ENCODE results near the gene CA7.
"Not testable (repeated sequence)": the region's sequence is repeated elsewhere in the genome, so short reads cannot be mapped to it uniquely, and the experiment has no call there.

The CA7 gene

DNA sequence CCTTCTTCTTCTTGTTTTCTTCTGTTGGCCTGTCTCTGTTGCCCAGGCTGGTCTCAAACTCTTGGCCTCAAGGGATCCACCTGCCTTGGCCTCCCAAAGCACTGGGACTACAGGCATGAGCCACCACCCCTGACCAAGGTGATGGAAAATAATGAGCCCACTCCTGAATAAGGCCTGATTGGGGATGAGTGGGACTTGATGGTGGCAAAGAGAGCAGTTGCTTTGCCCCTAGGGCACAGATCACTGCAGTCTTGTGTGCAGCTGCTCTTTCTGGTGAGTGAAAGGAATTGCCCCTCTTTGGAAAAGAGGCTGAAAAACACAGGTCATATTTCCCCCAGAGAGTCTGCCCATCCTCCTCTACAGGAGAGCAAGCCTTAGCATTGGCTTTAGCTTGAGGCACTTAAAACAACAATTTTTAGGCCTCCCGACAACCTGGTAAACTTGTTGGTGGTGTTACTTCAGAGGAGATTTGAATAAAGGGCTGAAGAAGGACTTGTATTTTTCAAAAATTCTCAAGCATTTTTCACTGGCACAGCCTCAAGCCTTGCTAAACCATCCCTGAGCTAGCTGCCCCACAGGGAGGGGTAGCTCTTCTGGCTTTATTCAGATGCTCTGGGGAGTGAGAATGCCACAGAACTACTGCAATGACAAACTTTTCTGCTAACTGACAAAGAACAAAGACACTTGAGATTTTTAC lies 30.0 kb downstream of the CA7 start:
- no peak for DNase-seq

DNA sequence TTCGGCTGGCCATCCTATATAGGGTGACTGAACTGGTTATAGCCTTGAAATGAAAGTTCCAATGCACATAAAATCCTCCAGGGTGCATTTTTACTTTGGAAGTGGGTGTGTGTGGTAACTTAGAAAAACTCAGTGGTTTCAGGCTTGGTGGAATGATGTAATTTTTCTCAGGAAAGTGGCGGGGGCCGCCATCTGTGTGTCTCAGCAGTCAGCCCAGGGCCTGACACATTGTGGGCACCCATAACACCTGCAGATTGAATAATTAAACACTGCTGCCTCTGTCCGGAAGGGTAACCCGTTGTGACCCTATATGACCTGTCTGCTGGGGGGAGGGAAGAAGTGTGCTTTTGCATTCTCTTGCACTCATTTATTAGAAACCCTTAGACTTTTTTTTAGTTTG lies 33.9 kb downstream of the CA7 start:
- DNase-seq = no peak

DNA sequence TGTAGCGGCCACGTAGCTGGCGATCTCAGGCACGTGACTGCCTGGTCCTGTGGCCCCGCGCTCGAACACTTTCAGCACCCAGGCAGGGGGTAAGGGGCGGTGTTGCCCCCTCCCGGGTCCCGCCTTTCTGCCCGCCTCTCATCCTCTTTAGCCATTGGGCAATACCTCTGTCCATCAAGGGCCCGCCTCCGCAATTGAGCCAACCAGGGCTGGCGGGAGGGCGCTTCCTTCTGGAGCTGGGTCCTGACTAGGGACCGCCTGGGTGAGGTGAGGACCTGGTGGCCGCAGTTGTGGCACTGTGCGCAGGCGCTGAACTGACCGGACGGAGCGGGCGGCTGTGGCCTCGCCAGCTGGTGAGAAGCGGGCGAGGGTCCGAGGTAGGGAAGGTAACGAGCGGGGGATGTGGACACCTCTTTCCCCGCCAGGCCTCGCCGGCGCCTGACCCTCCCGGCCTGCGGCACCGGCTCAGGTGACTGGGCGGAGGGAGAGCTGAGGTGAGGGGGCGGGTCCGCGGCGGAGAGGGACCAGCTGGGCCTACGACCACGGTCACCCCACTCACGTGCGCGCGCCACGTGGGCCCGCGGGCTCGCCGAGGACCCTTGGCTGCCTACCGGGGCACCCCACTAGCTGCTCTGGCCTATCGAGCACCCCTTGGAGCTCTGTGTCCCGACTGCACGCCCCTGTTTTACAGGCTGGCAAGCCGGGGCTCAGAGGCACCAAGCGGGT lies 36.2 kb downstream of the CA7 start, which contains the start of gene PDP2:
Gene PDP2, plus strand, starts transcription at position 228 of the 726 bp plus-strand sequence. CDS start 3,770 bp downstream, outside the sequence.
- DNase-seq = peak; percentile 81

DNA sequence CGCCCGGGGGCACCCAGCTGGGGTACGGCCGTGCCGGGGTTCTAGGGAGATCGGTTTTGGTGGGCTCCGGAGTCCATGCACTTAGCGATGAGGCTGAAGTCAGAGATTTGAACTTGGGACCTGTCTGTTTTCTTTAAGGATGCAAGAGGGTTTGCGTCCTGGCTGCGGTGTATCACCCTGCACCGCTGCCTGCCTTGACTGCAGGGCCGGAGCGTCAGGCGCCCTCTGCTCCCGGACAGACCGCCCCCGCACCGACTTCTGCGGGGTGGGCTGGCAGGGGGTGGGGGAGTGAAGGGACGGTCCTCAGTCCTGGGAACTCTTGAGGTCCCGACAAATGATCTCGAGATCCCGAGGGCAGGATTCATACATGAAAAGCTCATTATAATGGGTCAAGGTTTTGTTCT lies 36.8 kb downstream of the CA7 start:
- DNase-seq = no peak

DNA sequence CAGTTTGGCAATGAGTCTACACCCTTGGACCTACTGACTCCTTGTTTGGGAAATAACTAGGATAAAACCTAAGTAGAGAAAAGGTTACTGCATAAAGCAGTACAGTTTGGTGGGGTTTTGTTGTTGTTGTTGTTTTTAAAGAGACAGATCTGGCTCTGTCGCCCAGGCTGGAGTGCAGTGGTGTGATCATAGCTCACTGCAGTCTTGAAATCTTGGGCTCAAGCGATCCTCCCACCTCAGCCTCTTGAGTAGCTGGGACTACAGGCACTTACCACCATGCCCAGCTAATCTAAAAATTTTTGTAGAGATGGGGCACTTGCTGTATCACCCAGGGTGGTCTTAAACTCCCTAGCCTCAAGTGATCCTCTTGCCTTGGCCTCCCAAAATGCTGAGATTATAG lies 37.3 kb downstream of the CA7 start:
- no peak for DNase-seq

DNA sequence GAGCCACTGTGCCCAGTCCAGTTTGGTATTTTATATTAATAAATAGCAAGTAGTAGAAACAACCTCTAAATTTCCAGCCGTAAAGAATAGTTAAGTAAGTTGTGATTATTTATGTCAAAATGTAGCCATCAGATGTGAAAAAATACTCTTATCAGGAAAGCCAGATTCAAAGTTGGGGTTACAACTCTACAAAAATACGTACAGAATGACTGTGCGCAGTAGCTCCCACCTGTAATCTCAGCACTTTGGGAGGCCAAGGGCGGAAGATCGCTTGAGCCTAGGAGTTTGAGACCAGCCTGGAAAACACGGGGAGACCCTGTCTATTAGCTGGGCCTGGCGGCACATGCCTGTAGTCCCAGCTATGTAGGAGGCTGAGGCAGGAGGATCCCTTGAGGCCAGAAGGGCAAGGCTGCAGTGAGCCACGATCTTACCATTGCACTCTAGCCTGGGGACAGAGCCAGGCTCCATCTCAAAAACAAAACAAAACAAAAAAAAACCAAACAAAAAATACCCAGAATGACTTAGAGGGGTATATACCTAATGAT lies 37.8 kb downstream of the CA7 start:
- no peak for DNase-seq

DNA sequence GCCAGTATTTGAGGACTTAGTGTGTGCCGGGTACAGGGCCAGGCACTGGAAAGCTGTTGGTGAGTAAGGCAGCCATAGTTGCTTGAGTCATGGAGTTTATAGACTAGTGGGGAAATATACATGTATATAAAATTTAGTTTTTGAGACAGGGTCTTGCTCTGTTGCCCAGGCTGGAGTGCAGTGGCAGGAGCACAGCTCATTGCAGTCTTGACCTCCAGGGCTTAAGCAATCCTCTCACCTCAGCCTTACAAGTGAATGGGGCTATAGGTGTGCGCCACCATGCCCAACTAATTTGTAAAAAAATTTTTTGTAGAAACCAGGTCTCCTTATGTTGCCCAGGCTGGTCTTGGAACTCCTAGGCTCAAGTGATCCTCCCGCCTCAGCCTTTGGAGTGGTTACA lies 38.5 kb downstream of the CA7 start:
- DNase-seq = no peak

DNA sequence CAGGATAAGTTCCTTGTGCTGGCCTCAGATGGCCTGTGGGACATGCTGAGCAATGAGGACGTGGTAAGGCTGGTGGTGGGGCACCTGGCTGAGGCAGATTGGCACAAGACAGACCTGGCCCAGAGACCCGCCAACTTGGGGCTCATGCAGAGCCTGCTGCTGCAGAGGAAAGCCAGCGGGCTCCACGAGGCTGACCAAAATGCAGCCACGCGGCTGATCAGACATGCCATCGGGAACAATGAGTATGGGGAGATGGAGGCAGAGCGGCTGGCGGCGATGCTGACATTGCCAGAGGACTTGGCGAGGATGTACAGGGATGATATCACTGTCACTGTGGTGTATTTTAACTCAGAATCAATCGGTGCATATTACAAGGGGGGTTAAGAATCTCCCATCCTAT lies 41.3 kb downstream of the CA7 start:
- no peak for DNase-seq

DNA sequence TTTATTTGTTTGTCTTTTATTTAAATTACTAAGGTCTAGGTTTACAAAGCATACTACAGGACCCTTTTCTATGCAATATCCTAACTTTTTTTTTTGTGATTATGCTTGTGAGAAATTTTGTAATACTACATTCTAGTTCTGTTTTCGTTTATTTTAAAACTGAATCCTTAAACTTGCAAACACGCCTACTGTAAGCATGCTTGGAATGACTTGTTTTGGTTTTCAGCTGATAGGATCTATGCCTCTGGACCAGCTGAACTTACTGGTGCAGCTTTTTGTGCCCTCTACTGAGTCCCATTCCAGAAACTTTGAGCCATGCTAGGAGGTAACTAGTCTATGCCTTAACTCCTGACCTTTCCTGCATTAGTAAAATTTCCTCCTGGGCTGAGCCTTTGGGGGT lies 42.1 kb downstream of the CA7 start:
- DNase-seq = no peak

DNA sequence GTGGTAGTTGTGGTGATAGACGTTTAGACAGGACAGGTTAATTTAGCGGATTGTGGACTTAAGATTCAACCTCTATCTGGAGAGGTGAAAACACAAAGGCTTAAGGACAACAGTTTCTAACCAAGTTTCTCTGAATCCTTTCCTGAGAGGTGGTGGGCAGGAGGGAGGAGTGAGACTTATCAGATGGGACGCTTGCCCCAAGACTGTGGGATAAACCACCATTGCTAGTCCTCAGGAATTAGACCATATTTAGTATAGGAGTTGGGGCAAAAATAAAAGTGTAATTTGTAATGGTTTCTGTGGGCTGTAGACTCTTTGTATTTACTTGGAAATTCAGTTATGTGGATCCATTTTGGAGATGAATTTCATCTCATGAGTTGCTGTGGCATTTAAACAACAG lies 42.7 kb downstream of the CA7 start:
- no peak for DNase-seq

DNA sequence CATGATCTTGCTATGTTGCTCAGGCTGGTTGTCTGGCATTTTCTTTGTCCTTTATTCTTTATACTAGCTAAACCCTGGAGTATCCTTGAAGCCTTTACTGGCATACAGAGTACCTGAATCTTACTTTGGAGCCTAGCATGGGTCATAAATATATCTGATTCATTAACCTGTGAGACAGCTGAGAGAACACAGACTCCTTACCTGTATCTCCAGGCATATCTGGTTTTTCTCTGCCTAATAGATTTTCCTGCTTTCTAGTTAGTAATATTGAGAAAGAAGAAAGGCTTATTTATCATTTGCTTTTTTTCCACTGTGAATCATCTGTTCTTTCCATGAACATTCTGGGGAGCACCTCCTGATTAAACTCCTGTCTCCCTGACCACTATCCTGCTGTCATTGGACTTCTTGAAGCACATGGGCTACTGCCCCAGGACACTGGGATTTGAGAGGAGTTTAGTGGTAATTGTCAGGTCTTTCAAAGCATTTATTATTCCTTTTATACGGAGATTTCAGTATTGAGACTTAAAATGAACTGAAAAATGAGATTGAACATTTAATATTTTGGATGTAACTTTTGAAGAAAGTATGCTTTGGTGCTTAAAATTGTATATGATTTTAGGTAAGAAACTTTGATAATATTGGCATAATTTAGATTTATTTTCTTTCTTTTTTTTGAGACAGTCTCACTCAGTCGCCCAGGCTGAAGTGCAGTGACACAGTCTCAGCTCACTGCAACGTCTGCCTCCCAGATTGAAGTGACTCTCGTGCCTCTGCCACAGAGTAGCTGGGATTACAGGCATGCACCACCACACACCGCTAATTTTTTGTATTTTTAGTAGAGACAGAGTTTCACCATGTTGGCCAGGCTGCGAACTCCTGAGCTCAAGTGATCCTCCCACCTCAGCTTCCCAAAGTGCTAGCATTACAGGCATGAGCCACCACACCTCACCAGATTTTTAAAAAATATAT lies 44.7 kb downstream of the CA7 start:
- no peak for DNase-seq

DNA sequence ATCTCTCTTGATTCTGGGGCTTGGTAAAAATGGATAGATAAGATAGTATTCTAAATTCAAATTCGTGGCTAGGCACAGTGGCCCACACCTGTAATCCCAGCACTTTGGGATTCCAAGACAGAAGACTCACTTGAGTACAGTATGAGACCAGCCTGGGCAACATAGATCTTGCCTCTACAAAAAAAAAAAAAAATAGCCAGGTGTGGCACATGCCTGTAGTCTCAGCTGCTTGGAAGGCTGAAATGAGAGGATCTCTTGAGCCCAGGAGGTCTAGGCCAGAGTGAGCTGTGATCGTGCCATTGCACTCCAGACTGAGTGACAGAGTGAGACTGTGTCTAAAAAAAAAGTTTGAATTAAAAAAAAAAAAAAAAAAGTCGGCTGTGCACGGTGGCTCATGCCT lies 45.4 kb downstream of the CA7 start:
- DNase-seq = no peak

DNA sequence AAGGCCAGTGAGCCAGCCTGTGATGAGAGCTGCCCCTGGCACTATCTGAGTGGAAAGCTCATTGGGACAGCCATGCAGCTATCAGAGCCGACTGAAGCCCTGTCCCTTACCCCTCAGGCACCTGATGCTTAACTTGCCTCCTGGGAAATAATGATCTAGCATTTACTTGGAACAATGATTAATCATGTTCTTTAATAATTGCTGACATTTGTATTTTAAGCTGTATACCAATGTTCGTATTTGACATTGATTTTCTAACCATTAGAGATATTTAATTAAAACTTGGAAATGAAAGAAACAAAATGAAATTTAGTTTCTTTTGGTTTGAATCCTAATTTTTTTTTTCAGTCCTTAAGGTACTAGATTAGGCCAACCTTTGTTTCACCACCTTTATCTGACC lies 46.6 kb downstream of the CA7 start:
- no peak for DNase-seq

DNA sequence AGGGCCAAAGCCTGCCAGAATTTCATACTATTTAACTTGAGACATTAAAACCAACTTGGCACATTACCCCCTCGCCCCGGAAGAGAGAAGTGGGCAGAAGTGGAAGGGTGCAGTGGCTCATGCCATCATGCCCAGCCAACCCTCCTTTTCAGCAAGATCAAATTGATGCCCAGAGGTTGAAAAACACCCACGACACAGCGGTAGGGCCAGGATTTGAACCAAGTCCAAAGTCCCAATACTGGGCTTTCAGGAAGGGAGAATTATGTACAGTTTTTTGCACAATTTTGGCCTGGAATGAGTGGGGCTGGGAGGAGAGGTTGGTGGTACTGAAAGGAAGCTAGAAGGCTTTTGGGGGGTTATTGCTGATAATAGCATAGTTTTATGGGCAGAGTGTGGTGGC lies 47.1 kb downstream of the CA7 start:
- no peak for DNase-seq

DNA sequence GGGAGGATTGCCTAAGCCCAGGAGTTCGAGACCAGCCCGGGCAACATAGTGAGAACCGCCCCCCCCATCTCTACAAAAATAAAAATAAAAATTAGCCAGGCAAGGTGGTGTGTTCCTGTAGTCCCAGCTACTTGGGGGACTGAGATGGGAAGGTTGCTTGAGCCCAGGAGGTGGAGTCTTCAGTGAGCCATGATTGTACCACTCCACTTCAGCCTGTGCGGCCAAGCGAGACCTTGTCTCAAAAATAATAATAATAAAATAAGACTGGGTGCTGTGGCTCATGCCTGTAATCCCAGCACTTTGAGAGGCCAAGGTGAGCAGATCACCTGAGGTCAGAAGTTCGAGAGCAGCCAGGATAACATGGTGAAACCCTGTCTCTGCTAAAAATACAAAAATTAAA lies 47.6 kb downstream of the CA7 start:
- no peak for DNase-seq

DNA sequence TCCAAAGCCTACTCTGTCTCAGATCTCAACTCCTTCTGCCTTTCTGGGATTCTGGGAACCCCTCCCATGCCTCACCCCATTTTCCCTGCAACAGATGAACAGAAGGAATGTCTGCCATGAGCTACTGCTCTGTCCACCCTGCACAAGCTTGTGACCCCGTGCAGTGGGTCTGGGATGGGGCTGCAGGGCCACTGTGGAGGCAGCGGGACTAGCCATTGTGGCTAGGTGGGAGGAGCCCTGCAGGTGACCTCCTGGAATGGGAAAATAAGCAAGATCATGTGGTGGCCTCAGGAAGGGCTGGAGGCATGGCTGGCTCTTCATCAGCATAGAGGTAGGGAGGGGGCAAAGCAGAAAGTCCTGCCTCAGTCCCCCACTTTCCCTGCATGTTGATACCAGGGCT lies 49.8 kb downstream of the CA7 start:
- no peak for DNase-seq

DNA sequence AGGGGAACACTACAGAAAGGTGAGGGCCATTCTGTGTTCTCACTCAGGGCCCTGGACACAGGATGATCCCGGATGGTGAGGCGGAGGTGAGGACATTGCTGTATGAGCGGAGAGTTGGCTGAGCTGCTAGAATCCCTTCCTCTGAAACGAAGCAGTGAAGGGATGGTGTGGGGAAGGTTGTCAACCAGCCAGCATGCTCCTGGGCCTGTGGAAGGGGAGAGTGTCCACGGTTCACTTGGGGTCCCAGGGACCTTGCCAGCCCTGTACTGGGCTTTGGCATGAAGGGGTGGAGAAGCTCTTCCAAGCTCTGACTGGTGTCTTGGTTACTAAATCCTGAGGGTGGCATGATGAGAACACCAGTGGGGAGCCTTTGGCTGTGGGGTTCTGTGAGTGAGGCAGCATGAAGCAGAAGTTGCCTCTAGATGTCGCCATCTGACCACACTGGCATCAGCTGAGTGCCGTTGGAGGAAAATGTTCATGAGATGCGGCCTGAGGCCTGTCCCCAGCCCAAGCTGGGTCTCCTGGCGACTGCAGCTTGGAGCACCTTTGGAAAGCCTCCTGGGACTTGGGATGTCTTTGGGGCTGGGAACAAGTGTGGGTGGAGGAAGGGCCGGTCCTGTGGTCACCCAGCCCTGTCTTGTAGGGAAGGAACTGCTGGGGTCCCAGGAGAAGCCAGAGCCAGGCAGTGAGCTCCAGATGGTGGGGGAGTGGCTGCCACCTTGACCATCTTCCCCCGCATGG lies 50.9 kb downstream of the CA7 start:
- DNase-seq = peak; percentile 28

DNA sequence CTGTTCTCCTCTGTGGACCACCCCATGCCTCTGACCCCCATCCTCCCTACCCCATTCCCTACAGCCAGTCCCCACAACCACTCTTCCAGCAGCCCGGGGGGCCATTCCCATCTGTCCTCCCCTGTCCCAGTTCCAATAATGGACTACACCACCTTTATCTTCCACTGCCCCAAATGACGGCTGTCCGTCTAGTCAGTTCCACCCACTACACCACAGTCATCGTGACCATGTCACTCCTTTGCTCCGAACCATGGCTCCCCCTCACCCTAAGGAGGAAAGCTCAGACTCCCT lies 51.4 kb downstream of the CA7 start:
- no peak for DNase-seq

DNA sequence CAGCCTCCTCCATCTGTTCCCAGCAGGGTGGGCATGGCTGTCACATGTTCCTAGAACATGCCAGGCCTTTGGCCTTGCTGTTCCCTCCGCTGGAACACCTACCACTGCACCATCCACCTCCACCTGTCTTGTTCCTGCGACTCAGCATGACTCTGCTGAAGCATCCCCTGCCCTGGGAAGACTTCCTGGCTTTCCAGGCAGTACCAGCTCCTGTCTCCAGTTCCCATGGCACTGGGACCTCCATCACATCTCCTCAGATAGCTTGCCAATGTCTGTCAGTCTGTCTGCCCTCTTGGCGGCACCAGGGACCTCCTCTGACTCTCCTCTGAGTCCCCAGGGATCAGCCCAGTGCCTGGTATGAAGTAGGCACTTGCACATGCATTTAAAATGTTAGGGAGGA lies 51.8 kb downstream of the CA7 start:
- DNase-seq = no peak

DNA sequence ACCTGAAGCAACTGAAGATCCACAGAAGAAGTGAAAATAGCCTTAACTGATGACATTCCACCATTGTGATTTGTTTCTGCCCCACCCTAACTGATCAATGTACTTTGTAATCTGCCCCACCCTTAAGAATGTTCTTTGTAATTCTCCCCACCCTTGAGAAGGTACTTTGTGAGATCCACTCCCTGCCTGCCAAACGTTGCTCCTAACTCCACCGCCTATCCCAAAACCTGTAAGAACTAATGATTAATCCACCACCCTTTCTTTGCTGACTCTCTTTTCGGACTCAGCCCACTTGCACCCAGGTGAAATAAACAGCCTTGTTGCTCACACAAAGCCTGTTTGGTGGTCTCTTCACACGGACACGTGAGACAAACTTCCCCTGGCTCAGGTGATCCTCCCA lies 52.5 kb downstream of the CA7 start:
- DNase-seq = not testable (repeated sequence)

DNA sequence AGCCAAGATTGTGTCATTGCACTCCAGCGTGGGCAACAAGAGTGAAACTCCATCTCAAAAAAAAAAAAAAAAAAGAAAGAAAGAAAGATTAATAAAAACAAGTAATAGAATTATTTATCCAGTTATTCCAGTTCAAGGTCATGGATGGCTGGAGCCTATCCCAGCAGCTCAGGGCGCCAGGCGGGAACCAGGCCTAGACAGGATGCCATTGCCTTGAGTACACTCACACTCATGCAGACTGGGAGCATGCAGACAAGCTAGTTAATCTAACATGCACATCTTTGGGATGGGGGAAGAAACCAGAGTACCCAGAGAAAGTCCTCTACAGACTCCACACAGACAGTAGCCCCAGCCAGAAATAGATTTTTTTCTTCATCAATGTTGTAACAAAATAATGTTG lies 54.0 kb downstream of the CA7 start:
- no peak for DNase-seq

DNA sequence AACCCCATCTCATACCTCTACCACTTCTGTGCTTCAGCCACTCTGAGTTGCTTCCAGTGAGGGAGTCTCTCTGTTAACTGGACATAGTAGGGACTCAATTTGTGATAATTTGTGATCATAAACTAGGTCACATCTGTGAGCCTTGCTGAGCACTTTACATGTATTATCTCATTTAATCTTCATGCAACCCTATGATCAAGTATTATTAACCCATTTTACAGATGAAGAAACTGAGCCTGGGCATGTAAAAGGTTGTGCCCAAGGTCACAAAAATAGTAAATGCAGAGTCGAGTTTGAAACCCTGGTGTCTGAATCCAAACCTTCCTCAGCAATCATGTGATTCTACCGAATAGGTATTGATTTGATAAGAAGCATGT lies 54.7 kb downstream of the CA7 start:
- DNase-seq = no peak

Data from NCI-H446 treated with DMSO at 0.1 percent for 48 hours (cell line).